ENCODE results near the gene ATMIN. TPM values are rescaled to one million over a fixed set of nuclear protein-coding genes. Genes with fewer than 3 reads are reported as not detected.

ATMIN gene
- total and polyA plus RNA-seq, 2 of the 13 experiments (the other 11 are each of a cell fraction or from before 2014, with no cell fraction given): 34.6 to 60.4 TPM

GRCh38 chr16:81077076-81077940 is 41.7 kb downstream of the ATMIN start, which contains the start of gene C16orf46 (continued):
- TF ChIP-seq HINFP (CRISPR knock-in tag; IDR thresholded peaks at IDR 0.05; ENCODE audit: low read depth) (no peak), FOXA3 (CRISPR knock-in tag; IDR thresholded peaks at IDR 0.05) (peak; percentile 65; the same call in 1 of the 2 replicates), HIVEP1 (CRISPR knock-in tag; IDR thresholded peaks at IDR 0.05) (peak; percentile 99), NRL (CRISPR knock-in tag; IDR thresholded peaks at IDR 0.05; ENCODE audit: borderline replicate concordance) (peak; percentile 18; the same call in 1 of the 2 replicates), ZNF263 (CRISPR knock-in tag; IDR thresholded peaks at IDR 0.05) (peak; percentile 65; the same call in 1 of the 2 replicates), ZNF580 (CRISPR knock-in tag; IDR thresholded peaks at IDR 0.05; ENCODE audit: borderline replicate concordance, low read depth) (peak; percentile 68; the same call in 1 of the 2 replicates), ZFP36L1 (CRISPR knock-in tag; IDR thresholded peaks at IDR 0.05) (peak; percentile 77; the same call in 1 of the 2 replicates), NFE2L2 (IDR thresholded peaks at IDR 0.05; ENCODE audit: low read length) (no peak), KLF13 (CRISPR knock-in tag; IDR thresholded peaks at IDR 0.05) (peak; percentile 88), ARNT (IDR thresholded peaks at IDR 0.05) (no peak), ZNF460 (CRISPR knock-in tag; IDR thresholded peaks at IDR 0.05; ENCODE audit: borderline replicate concordance) (no peak; the same call in 1 of the 2 replicates), GATA4 (IDR thresholded peaks at IDR 0.05; ENCODE audit: borderline replicate concordance, low read depth) (0 out of 2 replicates have a peak, but pooled peaks have one; percentile 44), SSRP1 (CRISPR knock-in tag; IDR thresholded peaks at IDR 0.05) (no peak), MIER2 (CRISPR knock-in tag; IDR thresholded peaks at IDR 0.05) (peak; percentile 57; the same call in 1 of the 2 replicates), RFX1 (IDR thresholded peaks at IDR 0.05) (peak; percentile 99), ZNF431 (CRISPR knock-in tag; IDR thresholded peaks at IDR 0.05; ENCODE audit: borderline replicate concordance, low read depth) (no peak; the same call in 1 of the 2 replicates), FOSL2 (CRISPR knock-in tag; IDR thresholded peaks at IDR 0.05) (peak; percentile 42; the same call in 1 of the 2 replicates), PREB (CRISPR knock-in tag; IDR thresholded peaks at IDR 0.05) (no peak), MTA3 (CRISPR knock-in tag; IDR thresholded peaks at IDR 0.05) (no peak), TBX3 (IDR thresholded peaks at IDR 0.05; ENCODE audit: borderline replicate concordance) (peak; percentile 48; the same call in 1 of the 2 replicates), CBX1 (IDR thresholded peaks at IDR 0.05; ENCODE audit: low read depth) (peak; percentile 90), KDM2A (CRISPR knock-in tag; IDR thresholded peaks at IDR 0.05; ENCODE audit: borderline replicate concordance, low read depth) (peak; percentile 99), ARNT2 (CRISPR knock-in tag; IDR thresholded peaks at IDR 0.05; ENCODE audit: low read depth) (peak; percentile 87), HOMEZ (CRISPR knock-in tag; IDR thresholded peaks at IDR 0.05; ENCODE audit: low read depth) (peak; percentile 27; the same call in 1 of the 2 replicates)
